ENCODE data around the gene BOC.

The BOC gene

DNA sequence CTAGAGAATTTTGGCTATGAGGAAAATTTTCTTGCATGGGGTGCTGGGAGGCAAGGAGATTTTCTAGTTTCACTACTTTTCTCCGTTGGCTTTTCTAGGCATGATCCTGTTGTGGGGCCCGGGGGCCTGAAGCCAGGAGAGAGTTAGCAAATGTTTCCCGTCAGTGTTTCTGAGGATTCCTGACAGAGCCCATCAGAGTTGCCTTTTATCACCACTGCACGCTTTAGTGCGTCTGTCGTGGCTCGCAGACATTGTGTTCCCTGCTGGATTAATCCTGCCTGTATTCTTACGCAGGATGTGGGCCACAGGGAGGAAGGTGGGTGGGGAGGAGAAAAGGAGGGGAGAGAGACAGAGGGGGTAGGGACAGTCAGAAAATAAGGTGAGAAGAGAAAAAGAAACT, 18.1 kb upstream of the BOC start:
- Histone ChIP-seq H3K27me3 (replicated peaks; ENCODE audit: control insufficient read depth, insufficient read depth, low read length, poor library complexity, severe bottlenecking) (no peaks in the 10 kb centered on the region), H3K9me3 (ENCODE audit: control insufficient read depth, low read length) (no peaks in the 10 kb centered on the region), H3K27ac (ENCODE audit: insufficient read depth, low read length, poor library complexity, severe bottlenecking) (no peak overlapping the region), H3K4me3 (ENCODE audit: insufficient read depth, low read depth, low read length, poor library complexity, severe bottlenecking) (no peak overlapping the region), H3K4me1 (ENCODE audit: control insufficient read depth, insufficient read depth, low read length, poor library complexity, severe bottlenecking) (no peaks in the 10 kb centered on the region), H3K36me3 (ENCODE audit: control insufficient read depth, insufficient read depth, low read length) (no peaks in the 10 kb centered on the region)
- DNase-seq = no peak

DNA sequence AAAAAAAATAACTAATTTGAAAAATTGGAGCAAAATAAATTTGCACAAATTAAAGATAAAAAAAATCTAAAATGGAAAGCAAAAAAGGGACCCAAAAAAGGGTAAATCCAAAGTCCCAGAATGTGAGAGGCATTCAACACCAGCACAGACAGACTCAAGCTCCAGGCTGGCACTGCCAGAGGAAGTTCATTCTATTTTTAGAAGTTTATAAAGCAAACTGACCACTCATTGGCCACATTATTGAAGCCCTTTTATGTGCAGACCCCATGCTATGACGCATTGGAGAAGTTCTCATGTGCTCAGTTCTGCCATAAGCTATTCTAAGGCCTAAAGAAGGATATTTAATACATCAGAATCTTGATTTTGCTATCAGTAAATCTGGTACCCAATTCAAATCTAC, 17.6 kb upstream of the BOC start:
- H3K9me3 ChIP-seq (ENCODE audit: control insufficient read depth, low read length) = no peaks in the 10 kb centered on the region
- H3K36me3 ChIP-seq (ENCODE audit: control insufficient read depth, insufficient read depth, low read length) = no peaks in the 10 kb centered on the region
- H3K27ac ChIP-seq (ENCODE audit: insufficient read depth, low read length, poor library complexity, severe bottlenecking) = no peak overlapping the region
- no peaks in the 10 kb centered on the region for H3K4me1 ChIP-seq (ENCODE audit: control insufficient read depth, insufficient read depth, low read length, poor library complexity, severe bottlenecking)
- DNase-seq = no peak
- H3K4me3 ChIP-seq (ENCODE audit: insufficient read depth, low read depth, low read length, poor library complexity, severe bottlenecking) = no peak overlapping the region
- no peaks in the 10 kb centered on the region for H3K27me3 ChIP-seq (replicated peaks; ENCODE audit: control insufficient read depth, insufficient read depth, low read length, poor library complexity, severe bottlenecking)

DNA sequence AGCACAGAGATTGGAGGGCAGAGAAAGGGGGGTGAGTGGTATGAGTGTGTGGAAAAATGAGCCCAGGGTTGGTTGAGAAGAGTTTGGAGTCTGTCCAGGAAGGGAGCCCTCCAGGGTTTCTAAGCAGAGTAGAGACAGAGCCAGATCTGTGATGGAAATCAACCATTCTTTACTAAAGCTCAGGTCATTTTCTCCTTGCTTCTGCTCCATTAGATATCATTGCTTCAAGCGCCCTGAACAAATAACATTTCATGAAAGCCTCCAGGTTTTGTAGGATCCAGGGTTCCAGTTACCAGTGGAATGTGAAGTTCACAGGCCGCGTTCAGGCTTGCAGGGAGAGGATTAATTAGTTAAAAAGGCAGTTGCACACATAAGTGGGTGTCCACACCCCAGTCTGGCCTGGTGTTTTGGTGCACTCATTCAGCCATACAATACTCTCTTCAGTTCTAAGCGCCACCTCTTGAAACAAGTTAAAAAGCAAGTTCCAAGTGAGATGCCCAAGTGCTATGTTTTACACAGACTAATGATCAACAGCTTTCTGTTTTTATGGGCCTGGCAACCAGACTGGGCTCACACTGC, 16.4 kb upstream of the BOC start:
- Histone ChIP-seq H3K4me3 (ENCODE audit: insufficient read depth, low read depth, low read length, poor library complexity, severe bottlenecking) (no peak overlapping the region), H3K36me3 (ENCODE audit: control insufficient read depth, insufficient read depth, low read length) (no peaks in the 10 kb centered on the region), H3K27me3 (replicated peaks; ENCODE audit: control insufficient read depth, insufficient read depth, low read length, poor library complexity, severe bottlenecking) (no peaks in the 10 kb centered on the region), H3K9me3 (ENCODE audit: control insufficient read depth, low read length) (no peaks in the 10 kb centered on the region), H3K4me1 (ENCODE audit: control insufficient read depth, insufficient read depth, low read length, poor library complexity, severe bottlenecking) (no peaks in the 10 kb centered on the region), H3K27ac (ENCODE audit: insufficient read depth, low read length, poor library complexity, severe bottlenecking) (no peak overlapping the region)
- DNase-seq = no peak

DNA sequence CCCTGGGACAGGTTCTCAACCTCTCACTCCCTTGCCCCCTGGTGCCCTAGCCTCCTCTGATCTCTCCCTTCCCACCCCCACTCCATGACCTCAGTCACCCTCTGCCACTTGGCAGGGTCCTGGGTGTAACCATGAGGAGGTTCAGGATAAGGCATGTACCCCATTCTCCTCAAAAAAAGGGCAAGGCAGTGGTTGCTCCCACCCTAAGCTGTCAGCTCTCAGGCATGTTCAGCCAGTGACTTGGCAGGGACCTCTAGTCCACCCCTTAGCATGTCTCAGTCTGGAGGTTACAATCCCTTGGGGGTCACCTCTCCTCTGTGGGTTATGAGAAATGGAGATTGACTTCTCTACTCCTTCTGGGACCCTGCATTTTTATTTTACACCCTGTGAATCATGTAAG, 11.0 kb upstream of the BOC start:
- no peaks in the 10 kb centered on the region for H3K27me3 ChIP-seq (replicated peaks; ENCODE audit: control insufficient read depth, insufficient read depth, low read length, poor library complexity, severe bottlenecking)
- no peaks in the 10 kb centered on the region for H3K4me1 ChIP-seq (ENCODE audit: control insufficient read depth, insufficient read depth, low read length, poor library complexity, severe bottlenecking)
- no peak overlapping the region for H3K4me3 ChIP-seq (ENCODE audit: insufficient read depth, low read depth, low read length, poor library complexity, severe bottlenecking)
- H3K9me3 ChIP-seq (ENCODE audit: control insufficient read depth, low read length) = no peaks in the 10 kb centered on the region
- H3K27ac ChIP-seq (ENCODE audit: insufficient read depth, low read length, poor library complexity, severe bottlenecking) = no peak overlapping the region
- no peaks in the 10 kb centered on the region for H3K36me3 ChIP-seq (ENCODE audit: control insufficient read depth, insufficient read depth, low read length)
- DNase-seq = no peak

DNA sequence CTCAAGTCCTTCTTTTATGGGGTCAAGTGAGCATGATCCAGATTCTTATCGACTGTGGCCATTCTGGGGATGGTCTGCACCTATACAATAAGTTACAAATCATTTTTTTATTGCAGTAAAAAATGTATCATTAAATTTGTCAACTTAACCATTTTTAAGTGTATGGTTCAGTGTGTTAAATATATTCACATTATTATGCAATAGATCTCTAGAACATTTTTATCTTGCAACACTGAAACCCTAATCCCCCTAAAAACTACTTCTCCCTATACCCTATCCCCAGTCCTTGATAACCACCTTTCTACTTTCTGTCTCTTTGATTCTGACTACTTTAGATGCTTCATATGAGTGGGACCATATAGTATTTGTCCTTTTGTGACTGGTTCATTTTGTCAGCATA, 10.4 kb upstream of the BOC start:
- no peaks in the 10 kb centered on the region for H3K9me3 ChIP-seq (ENCODE audit: control insufficient read depth, low read length)

DNA sequence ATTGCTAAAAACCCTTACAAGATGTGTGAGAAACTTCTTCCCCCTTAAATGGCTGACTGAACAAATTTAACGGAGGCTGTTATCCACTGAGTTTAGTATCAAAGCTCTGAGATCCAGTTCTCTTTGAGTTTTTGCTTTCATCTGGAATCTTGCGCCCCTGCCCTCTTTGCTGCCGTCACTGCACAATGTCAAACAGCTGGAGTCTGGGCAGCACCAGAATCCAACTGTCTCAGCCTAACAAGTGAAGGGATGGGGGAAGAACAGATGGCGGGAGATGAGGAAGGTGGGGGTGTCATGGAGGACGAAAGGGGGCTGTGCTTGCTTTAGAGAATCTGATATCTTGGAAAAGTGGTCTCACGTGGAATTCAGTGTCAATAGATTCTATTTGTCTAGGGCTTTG, 7.0 kb upstream of the BOC start:
- DNase-seq = no peak
- no peaks in the 10 kb centered on the region for H3K27me3 ChIP-seq (replicated peaks; ENCODE audit: control insufficient read depth, insufficient read depth, low read length, poor library complexity, severe bottlenecking)
- H3K27ac ChIP-seq (ENCODE audit: insufficient read depth, low read length, poor library complexity, severe bottlenecking) = no peak overlapping the region
- no peaks in the 10 kb centered on the region for H3K9me3 ChIP-seq (ENCODE audit: control insufficient read depth, low read length)
- no peaks in the 10 kb centered on the region for H3K4me1 ChIP-seq (ENCODE audit: control insufficient read depth, insufficient read depth, low read length, poor library complexity, severe bottlenecking)
- H3K36me3 ChIP-seq (ENCODE audit: control insufficient read depth, insufficient read depth, low read length) = no peaks in the 10 kb centered on the region
- no peak overlapping the region for H3K4me3 ChIP-seq (ENCODE audit: insufficient read depth, low read depth, low read length, poor library complexity, severe bottlenecking)

More for the DNA sequence above, 10.4 kb upstream of the BOC start:
- H3K36me3 ChIP-seq (ENCODE audit: control insufficient read depth, insufficient read depth, low read length) = no peaks in the 10 kb centered on the region
- no peak for DNase-seq
- no peak overlapping the region for H3K27ac ChIP-seq (ENCODE audit: insufficient read depth, low read length, poor library complexity, severe bottlenecking)
- H3K4me1 ChIP-seq (ENCODE audit: control insufficient read depth, insufficient read depth, low read length, poor library complexity, severe bottlenecking) = no peaks in the 10 kb centered on the region
- H3K27me3 ChIP-seq (replicated peaks; ENCODE audit: control insufficient read depth, insufficient read depth, low read length, poor library complexity, severe bottlenecking) = no peaks in the 10 kb centered on the region
- H3K4me3 ChIP-seq (ENCODE audit: insufficient read depth, low read depth, low read length, poor library complexity, severe bottlenecking) = no peak overlapping the region

DNA sequence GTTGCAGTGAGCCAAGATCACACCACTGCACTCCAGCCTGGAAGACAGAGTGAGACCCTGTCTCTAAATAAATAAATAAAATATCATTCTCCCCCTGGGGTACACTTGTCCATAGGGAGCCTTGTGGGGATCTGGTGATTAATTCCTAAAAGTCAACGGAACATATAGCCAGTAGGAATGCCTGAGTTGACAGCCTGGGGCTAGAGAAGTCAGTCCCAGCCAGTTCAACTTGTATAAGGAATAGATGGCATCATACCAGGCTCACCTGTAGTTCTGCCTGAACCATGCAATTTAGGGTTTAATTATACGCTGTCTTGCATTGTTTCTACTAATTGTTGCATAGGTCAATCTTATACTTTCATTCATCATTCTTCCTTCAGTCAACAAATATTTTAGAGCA, 5.9 kb upstream of the BOC start:
- H3K4me1 ChIP-seq (ENCODE audit: control insufficient read depth, insufficient read depth, low read length, poor library complexity, severe bottlenecking) = no peaks in the 10 kb centered on the region
- no peak overlapping the region for H3K4me3 ChIP-seq (ENCODE audit: insufficient read depth, low read depth, low read length, poor library complexity, severe bottlenecking)
- H3K36me3 ChIP-seq (ENCODE audit: control insufficient read depth, insufficient read depth, low read length) = no peaks in the 10 kb centered on the region
- no peaks in the 10 kb centered on the region for H3K9me3 ChIP-seq (ENCODE audit: control insufficient read depth, low read length)
- no peak for DNase-seq
- H3K27ac ChIP-seq (ENCODE audit: insufficient read depth, low read length, poor library complexity, severe bottlenecking) = no peak overlapping the region
- no peaks in the 10 kb centered on the region for H3K27me3 ChIP-seq (replicated peaks; ENCODE audit: control insufficient read depth, insufficient read depth, low read length, poor library complexity, severe bottlenecking)

DNA sequence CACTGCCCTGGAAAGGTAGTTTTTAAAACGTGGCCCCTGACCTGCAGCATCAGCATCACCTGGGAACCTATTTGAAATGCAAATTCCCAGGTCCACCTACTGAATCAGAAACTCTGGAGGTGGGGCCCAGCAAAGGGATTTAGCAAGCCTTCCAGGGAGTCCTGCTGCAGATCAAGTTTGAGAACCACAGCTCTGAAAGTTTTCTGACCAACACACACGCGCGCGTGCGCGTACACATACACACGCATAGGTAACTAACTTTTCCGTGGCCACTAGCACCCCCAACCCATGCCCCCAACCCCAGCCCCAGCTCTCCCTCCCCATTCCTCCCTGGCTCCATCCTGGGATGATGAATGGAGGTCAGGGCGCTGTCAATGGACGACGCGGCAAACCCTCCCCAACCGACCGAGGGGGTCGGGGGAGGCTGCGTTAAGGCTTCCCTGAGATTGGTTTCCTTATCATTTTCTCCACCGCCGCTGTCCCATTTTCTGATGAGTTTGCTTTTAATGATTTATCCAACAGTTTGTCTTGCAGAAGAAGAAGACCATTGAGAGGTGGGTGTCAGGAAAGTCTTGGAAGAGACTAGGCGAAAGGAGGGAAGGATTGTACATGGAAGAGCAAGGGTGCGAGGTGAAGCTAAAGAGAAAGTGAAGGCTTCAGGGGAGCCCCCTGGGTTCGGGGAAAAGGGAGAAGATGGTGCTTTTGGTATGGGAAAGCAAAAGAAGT, 590 bp upstream of the BOC start:
- Histone ChIP-seq H3K27me3 (replicated peaks; ENCODE audit: control insufficient read depth, insufficient read depth, low read length, poor library complexity, severe bottlenecking) (peaks cover 3% of the 10 kb centered on the region), H3K4me1 (ENCODE audit: control insufficient read depth, insufficient read depth, low read length, poor library complexity, severe bottlenecking) (peaks cover 4% of the 10 kb centered on the region), H3K36me3 (ENCODE audit: control insufficient read depth, insufficient read depth, low read length) (no peaks in the 10 kb centered on the region), H3K4me3 (ENCODE audit: insufficient read depth, low read depth, low read length, poor library complexity, severe bottlenecking) (no peak overlapping the region), H3K27ac (ENCODE audit: insufficient read depth, low read length, poor library complexity, severe bottlenecking) (no peak overlapping the region), H3K9me3 (ENCODE audit: control insufficient read depth, low read length) (no peaks in the 10 kb centered on the region)
- no peak for DNase-seq

DNA sequence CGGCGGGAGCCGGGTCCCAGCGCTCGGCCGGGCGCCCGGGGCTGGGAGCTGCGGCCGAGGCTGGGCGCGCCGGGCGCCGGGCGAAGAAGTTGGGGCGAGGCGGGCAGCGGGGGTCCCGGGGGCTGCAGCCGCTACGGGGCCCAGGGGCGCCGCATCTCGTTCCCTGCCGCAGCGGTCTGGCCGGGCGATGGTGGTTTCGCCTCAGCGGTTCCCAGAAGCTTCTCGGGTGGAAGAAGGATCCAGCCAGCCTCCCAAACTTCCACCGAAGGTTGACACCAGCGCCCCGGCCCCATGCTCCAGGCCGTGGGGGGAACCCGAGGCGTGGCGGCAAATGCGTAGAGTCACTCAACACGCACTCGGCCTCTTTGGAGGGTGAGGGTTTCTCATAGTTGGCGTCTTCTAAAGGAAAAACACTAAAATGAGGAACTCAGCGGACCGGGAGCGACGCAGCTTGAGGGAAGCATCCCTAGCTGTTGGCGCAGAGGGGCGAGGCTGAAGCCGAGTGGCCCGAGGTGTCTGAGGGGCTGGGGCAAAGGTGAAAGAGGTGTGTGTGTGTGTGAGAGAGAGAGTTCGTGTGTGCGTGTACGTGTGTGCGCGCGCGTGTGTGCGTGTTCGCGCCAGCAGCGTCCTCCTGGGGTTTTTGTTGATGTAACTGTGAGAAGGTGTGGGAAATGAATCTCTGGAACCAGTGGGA, 940 bp downstream of the BOC start:
- no peak overlapping the region for H3K27ac ChIP-seq (ENCODE audit: insufficient read depth, low read length, poor library complexity, severe bottlenecking)
- no peak overlapping the region for H3K4me3 ChIP-seq (ENCODE audit: insufficient read depth, low read depth, low read length, poor library complexity, severe bottlenecking)
- peaks cover 4% of the 10 kb centered on the region for H3K4me1 ChIP-seq (ENCODE audit: control insufficient read depth, insufficient read depth, low read length, poor library complexity, severe bottlenecking)
- H3K9me3 ChIP-seq (ENCODE audit: control insufficient read depth, low read length) = no peaks in the 10 kb centered on the region
- H3K36me3 ChIP-seq (ENCODE audit: control insufficient read depth, insufficient read depth, low read length) = no peaks in the 10 kb centered on the region
- no peak for DNase-seq
- peaks cover 3% of the 10 kb centered on the region for H3K27me3 ChIP-seq (replicated peaks; ENCODE audit: control insufficient read depth, insufficient read depth, low read length, poor library complexity, severe bottlenecking)

DNA sequence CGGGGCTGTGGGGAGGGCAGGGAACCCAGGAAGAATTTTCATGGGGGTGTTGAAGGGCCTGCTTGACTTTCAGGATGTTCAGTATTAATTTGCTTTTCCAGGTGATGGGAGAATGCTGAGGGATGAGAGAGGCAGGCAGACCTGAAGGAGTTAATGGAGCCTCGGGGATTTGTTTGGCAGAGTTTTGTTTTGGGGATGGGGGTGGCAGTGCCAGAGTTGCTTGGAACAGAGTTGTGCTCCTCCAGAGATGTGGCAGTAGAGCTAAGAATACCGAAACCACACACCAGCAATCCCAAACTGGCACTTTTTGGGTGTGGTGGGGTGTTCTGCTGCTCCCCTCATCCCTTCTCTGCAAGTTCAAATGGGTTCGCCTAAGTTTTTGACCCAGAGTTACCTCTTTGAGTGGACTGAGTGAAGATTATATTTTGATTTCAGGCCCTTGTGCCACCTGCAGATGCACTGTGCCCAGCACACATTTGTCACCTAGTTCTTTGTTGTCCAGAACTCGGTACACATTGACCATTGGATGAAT, 1.6 kb downstream of the BOC start:
- Histone ChIP-seq H3K27me3 (replicated peaks; ENCODE audit: control insufficient read depth, insufficient read depth, low read length, poor library complexity, severe bottlenecking) (peaks cover 3% of the 10 kb centered on the region), H3K4me3 (ENCODE audit: insufficient read depth, low read depth, low read length, poor library complexity, severe bottlenecking) (no peak overlapping the region)

More for the DNA sequence above, 1.6 kb downstream of the BOC start:
- DNase-seq = no peak
- Histone ChIP-seq H3K36me3 (ENCODE audit: control insufficient read depth, insufficient read depth, low read length) (no peaks in the 10 kb centered on the region), H3K27ac (ENCODE audit: insufficient read depth, low read length, poor library complexity, severe bottlenecking) (no peak overlapping the region), H3K9me3 (ENCODE audit: control insufficient read depth, low read length) (no peaks in the 10 kb centered on the region), H3K4me1 (ENCODE audit: control insufficient read depth, insufficient read depth, low read length, poor library complexity, severe bottlenecking) (peaks cover 4% of the 10 kb centered on the region)
